A549 (cell line): Measurements from ENCODE around the gene PHF23. TPM values are rescaled to one million over a fixed set of nuclear protein-coding genes. Genes with fewer than 3 reads are reported as not detected.

Experiments used
- ATAC-seq, 2 experiments: fragments of 200-7000 bp in 1 of 2; fragments of >200 bp in 1 of 2; cut with Nextera tagmentation in 1 of 2; cut with Tn5 transposase in 1 of 2; 3 replicates each; pipeline versions ENCODE4 v1.8.0 to v1.9.1; 2018 to 2020; ENCODE audit warnings: mild to moderate bottlenecking in 1 of 2, moderate library complexity in 1 of 2
- CTCF ChIA-PET: fragments of 300-600 bp; sonication (Branson Sonifier 250); formaldehyde crosslinking; extraction: SDS; loops from one replicate; lab custom pipeline; 2021; ENCODE audit warnings: antibody characterized with exemption, inconsistent platforms; lab: Yijun Ruan, JAX
- POLR2A ChIA-PET: fragments of 350-600 bp; formaldehyde crosslinking; extraction: SDS; loops from one replicate; lab custom pipeline; 2021; ENCODE audit warnings: antibody characterized with exemption, inconsistent platforms; lab: Yijun Ruan, JAX
- DNase-seq, 2 experiments: peaks; one replicate each; pipeline versions ENCODE4 v3.0.0 to v3.0.0-alpha.2; 2011 to 2016; ENCODE audit warnings: low read depth in 1 of 2, low spot score in 1 of 2
- FAIRE-seq: peaks from 2 replicates; lab custom pipeline; 2011; peaks lifted over from hg19 to GRCh38; lab: Jason Lieb, UNC
- H3K27ac ChIP-seq, 2 experiments: fragments of >200 bp; sonication (Bioruptor Twin); formaldehyde crosslinking; 3 replicates each; pipeline ENCODE4 v1.5.1; 2016 to 2017
- H3K4me1 ChIP-seq: fragments of >200 bp; sonication (Bioruptor Twin); formaldehyde crosslinking; 3 replicates; pipeline ENCODE4 v1.6.1; 2016
- H3K4me2 ChIP-seq: fragments of >200 bp; sonication (Bioruptor Twin); formaldehyde crosslinking; 3 replicates; pipeline ENCODE4 v1.6.1; 2016
- H3K4me3 ChIP-seq: fragments of >200 bp; sonication (Bioruptor Twin); formaldehyde crosslinking; 3 replicates; pipeline ENCODE4 v1.5.1; 2016
- H3K9me3 ChIP-seq: fragments of >200 bp; sonication (Bioruptor Twin); formaldehyde crosslinking; 3 replicates; pipeline ENCODE4 v1.6.1; 2016
- BHLHE40 ChIP-seq: IDR thresholded peaks from 2 replicates; pipeline ENCODE4 v1.6.1; 2012; ENCODE audit warnings: low read depth, low read length, inconsistent platforms
- CBX8 ChIP-seq: fragments of 200-600 bp; sonication (generic); IDR thresholded peaks from 2 replicates; pipeline ENCODE4 v1.6.1; 2016
- CEBPB ChIP-seq, 2 experiments: fragments of >200 bp in 1 of 2; sonication (Bioruptor Twin) in 1 of 2; formaldehyde crosslinking in 1 of 2; IDR thresholded peaks; 2 replicates each; pipeline ENCODE4 v1.6.1; 2012 to 2016
- CHD2 ChIP-seq: fragments of 150-350 bp; IDR thresholded peaks from 2 replicates; pipeline ENCODE4 v1.6.1; 2014; ENCODE audit warnings: low read length; ENCODE audit not compliant: partially characterized antibody
- CHD4 ChIP-seq: fragments of 200-600 bp; sonication (generic); IDR thresholded peaks from 2 replicates; pipeline ENCODE4 v1.6.1; 2016; ENCODE audit warnings: antibody characterized with exemption, mild to moderate bottlenecking, borderline replicate concordance
- CTCF ChIP-seq: fragments of >200 bp; sonication (Bioruptor Twin); formaldehyde crosslinking; IDR thresholded peaks from 3 replicates; pipeline ENCODE4 v1.5.1; 2016
- EHF ChIP-seq: fragments of 250-450 bp; sonication (Bioruptor Pico); IDR thresholded peaks from 2 replicates; pipeline ENCODE4 v1.5.0; 2020; ENCODE audit warnings: mild to moderate bottlenecking
- EHMT2 ChIP-seq: fragments of 200-600 bp; sonication (generic); IDR thresholded peaks from 2 replicates; pipeline ENCODE4 v1.6.1; 2016; ENCODE audit warnings: antibody characterized with exemption, low read depth, mild to moderate bottlenecking, moderate library complexity
- EP300 ChIP-seq, 2 experiments: fragments of >200 bp; sonication (Bioruptor Twin); formaldehyde crosslinking; IDR thresholded peaks; 2 replicates in 1 of 2; 3 replicates in 1 of 2; pipeline ENCODE4 v1.6.1; 2016 to 2017
- ESRRA ChIP-seq: fragments of 150-350 bp; IDR thresholded peaks from 2 replicates; pipeline ENCODE4 v1.6.1; 2014; ENCODE audit warnings: mild to moderate bottlenecking, low read length, borderline replicate concordance
- GATA3 ChIP-seq: IDR thresholded peaks from 2 replicates; pipeline ENCODE4 v1.6.1; 2012; ENCODE audit warnings: borderline replicate concordance
- HOXA7 ChIP-seq: fragments of 250-450 bp; sonication (Bioruptor Pico); IDR thresholded peaks from 2 replicates; pipeline ENCODE4 v1.5.0; 2020; ENCODE audit warnings: mild to moderate bottlenecking, moderate library complexity
- HOXB13 ChIP-seq: fragments of 250-450 bp; sonication (Bioruptor Pico); IDR thresholded peaks from 2 replicates; pipeline ENCODE4 v1.5.0; 2020; ENCODE audit warnings: low read depth, mild to moderate bottlenecking, moderate library complexity
- JUN ChIP-seq, 2 experiments: fragments of >200 bp; sonication (Bioruptor Twin); formaldehyde crosslinking; IDR thresholded peaks; 2 replicates in 1 of 2; 3 replicates in 1 of 2; pipeline ENCODE4 v1.6.1; 2016 to 2017
- JUNB ChIP-seq: fragments of >200 bp; sonication (Bioruptor Twin); formaldehyde crosslinking; IDR thresholded peaks from 2 replicates; pipeline ENCODE4 v1.6.1; 2016
- KDM5A ChIP-seq: fragments of 200-600 bp; sonication (generic); IDR thresholded peaks from 2 replicates; pipeline ENCODE4 v1.6.1; 2016; ENCODE audit warnings: antibody characterized with exemption, mild to moderate bottlenecking
- MAFK ChIP-seq: fragments of 450-650 bp; IDR thresholded peaks from 2 replicates; pipeline ENCODE4 v1.6.1; 2014; ENCODE audit not compliant: partially characterized antibody
- MAX ChIP-seq: IDR thresholded peaks from 2 replicates; pipeline ENCODE4 v1.6.1; 2012
- NPAS2 ChIP-seq: fragments of 250-450 bp; sonication (Bioruptor Pico); IDR thresholded peaks from 2 replicates; pipeline ENCODE4 v1.8.0; 2022; ENCODE audit warnings: mild to moderate bottlenecking, moderate library complexity, borderline replicate concordance
- POLR2A ChIP-seq: IDR thresholded peaks from 2 replicates; pipeline ENCODE4 v1.6.1; 2012; ENCODE audit warnings: mild to moderate bottlenecking, low read length
- RAD21 ChIP-seq, 2 experiments: fragments of >200 bp in 1 of 2; sonication (Bioruptor Twin) in 1 of 2; formaldehyde crosslinking in 1 of 2; IDR thresholded peaks in 1 of 2; conservative IDR thresholded peaks in 1 of 2; 2 replicates in 1 of 2; 3 replicates in 1 of 2; pipeline ENCODE4 v1.6.1; 2012 to 2018; ENCODE audit warnings: inconsistent platforms in 1 of 2
- RARB ChIP-seq: fragments of 250-450 bp; sonication (Bioruptor Pico); IDR thresholded peaks from 2 replicates; pipeline ENCODE4 v1.8.0; 2021; ENCODE audit warnings: mild to moderate bottlenecking, moderate library complexity
- RCOR1 ChIP-seq: fragments of 150-350 bp; IDR thresholded peaks from 2 replicates; pipeline ENCODE4 v1.6.1; 2014; ENCODE audit warnings: antibody characterized with exemption, low read length, low read depth
- RNF2 ChIP-seq: fragments of 200-600 bp; sonication (generic); IDR thresholded peaks from 2 replicates; pipeline ENCODE4 v1.6.1; 2016; ENCODE audit warnings: low read depth, mild to moderate bottlenecking, antibody characterized with exemption, moderate library complexity, borderline replicate concordance
- SREBF2 ChIP-seq: fragments of 450-650 bp; IDR thresholded peaks from 2 replicates; pipeline ENCODE4 v1.6.1; 2014; ENCODE audit warnings: mild to moderate bottlenecking, moderate library complexity
- TP53 ChIP-seq: fragments of 250-450 bp; sonication (Bioruptor Pico); IDR thresholded peaks from 2 replicates; pipeline ENCODE4 v1.5.0; 2021; ENCODE audit warnings: mild to moderate bottlenecking, moderate library complexity
- ZC3H11A ChIP-seq: fragments of 450-650 bp; IDR thresholded peaks from 2 replicates; pipeline ENCODE4 v1.6.1; 2014; ENCODE audit warnings: antibody characterized with exemption, mild to moderate bottlenecking
- ZNF302 ChIP-seq: fragments of 250-450 bp; sonication (Bioruptor Pico); IDR thresholded peaks from 2 replicates; pipeline ENCODE4 v1.9.0; 2021; ENCODE audit warnings: inconsistent platforms, mild to moderate bottlenecking, moderate library complexity
- ZSCAN20 ChIP-seq: fragments of 250-450 bp; sonication (Bioruptor Pico); IDR thresholded peaks from 2 replicates; pipeline ENCODE4 v1.8.0; 2022; ENCODE audit warnings: mild to moderate bottlenecking, moderate library complexity
- WGBS: methylation state at CpG from one replicate; pipeline ENCODE4 v1.1.6; 2017; ENCODE audit errors: missing lambda C conversion rate; 5-methylcytosine and 5-hydroxymethylcytosine counted together
- polyA plus RNA-seq, 4 experiments: library from polyadenylated mRNA; depleted of rRNA in 3 of 4; stranded (reverse); fragments of >200 nt; fragmentation: RNase III in 1 of 4; extraction: RNeasy Plus Mini Kit Qiagen cat#74134 plus additional on column Dnase treatment in 1 of 4; gene quantifications; 2 replicates in 3 of 4; 3 replicates in 1 of 4; pipeline ENCODE4 v1.2.3, GENCODE V29; 2011 to 2017
- TF ChIP-seq, protein P1 (sequence below): fragments of >200 bp; sonication (Bioruptor Twin); formaldehyde crosslinking; IDR thresholded peaks from 2 replicates; pipeline ENCODE4 v1.6.1; 2016
- TF ChIP-seq, protein P2 (sequence below): fragments of >200 bp; sonication (Bioruptor Twin); formaldehyde crosslinking; IDR thresholded peaks from 3 replicates; pipeline ENCODE4 v1.6.1; 2016
- TF ChIP-seq, protein P3 (sequence below): IDR thresholded peaks from 2 replicates; pipeline ENCODE4 v1.6.1; 2012; ENCODE audit warnings: low read depth, borderline replicate concordance
- TF ChIP-seq, protein P4 (sequence below): fragments of 250-450 bp; sonication (Bioruptor Pico); IDR thresholded peaks from 2 replicates; pipeline ENCODE4 v1.5.0; 2021; ENCODE audit warnings: mild to moderate bottlenecking, moderate library complexity, borderline replicate concordance
- TF ChIP-seq, protein P5 (sequence below): IDR thresholded peaks from 2 replicates; pipeline ENCODE4 v1.6.1; 2012

The PHF23 gene
- polyA plus RNA-seq, 2 of the 4 experiments (the other 2 are of a cell fraction): 52.1 to 80.2 TPM

- FAIRE-seq: peak; percentile 98
- ChIA-PET CTCF (interaction anchor here (1.0 to 17.3 kb wide), 6 partner anchors 12 to 189 kb away, joined by 3 to 169 read pairs (median 7); partner anchors contain the start of genes ACADVL and DLG4), POLR2A (interaction anchor here (0.5 to 6.9 kb wide), 10 partner anchors 8 to 199 kb away, joined by 3 to 63 read pairs (median 3); partner anchors contain the start of genes ACADVL, DLG4, GABARAP and SLC16A13)
- Histone ChIP-seq H3K4me3 (peak within 1 kb of the TSS; percentile 77), H3K9me3 (no peaks in the 10 kb centered on the region), H3K4me1 (peaks cover 44% of the 10 kb centered on the region), H3K27ac (peak within 1 kb of the TSS; percentile 94 to 95), H3K4me2 (peak within 1 kb of the TSS; percentile 92)
- under 1% methylated on average over 35 of the region's 72 CpGs for WGBS
- DNase-seq: peak; percentile 98
- peak; percentile 49 to 75 for ATAC-seq
- peak; percentile 86 for TF ChIP-seq POLR2A
- TF ChIP-seq, protein P1, sequence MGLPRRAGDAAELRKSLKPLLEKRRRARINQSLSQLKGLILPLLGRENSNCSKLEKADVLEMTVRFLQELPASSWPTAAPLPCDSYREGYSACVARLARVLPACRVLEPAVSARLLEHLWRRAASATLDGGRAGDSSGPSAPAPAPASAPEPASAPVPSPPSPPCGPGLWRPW: no peak
- TF ChIP-seq, protein P2, sequence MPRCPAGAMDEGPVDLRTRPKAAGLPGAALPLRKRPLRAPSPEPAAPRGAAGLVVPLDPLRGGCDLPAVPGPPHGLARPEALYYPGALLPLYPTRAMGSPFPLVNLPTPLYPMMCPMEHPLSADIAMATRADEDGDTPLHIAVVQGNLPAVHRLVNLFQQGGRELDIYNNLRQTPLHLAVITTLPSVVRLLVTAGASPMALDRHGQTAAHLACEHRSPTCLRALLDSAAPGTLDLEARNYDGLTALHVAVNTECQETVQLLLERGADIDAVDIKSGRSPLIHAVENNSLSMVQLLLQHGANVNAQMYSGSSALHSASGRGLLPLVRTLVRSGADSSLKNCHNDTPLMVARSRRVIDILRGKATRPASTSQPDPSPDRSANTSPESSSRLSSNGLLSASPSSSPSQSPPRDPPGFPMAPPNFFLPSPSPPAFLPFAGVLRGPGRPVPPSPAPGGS: peak; percentile 96; the same call in 2 of the 3 replicates
- no peak for TF ChIP-seq CEBPB (IDR thresholded peaks at IDR 0.05)
- TF ChIP-seq RNF2: no peak
- no peak for TF ChIP-seq CBX8
- no peak for TF ChIP-seq SREBF2
- TF ChIP-seq, protein P3, sequence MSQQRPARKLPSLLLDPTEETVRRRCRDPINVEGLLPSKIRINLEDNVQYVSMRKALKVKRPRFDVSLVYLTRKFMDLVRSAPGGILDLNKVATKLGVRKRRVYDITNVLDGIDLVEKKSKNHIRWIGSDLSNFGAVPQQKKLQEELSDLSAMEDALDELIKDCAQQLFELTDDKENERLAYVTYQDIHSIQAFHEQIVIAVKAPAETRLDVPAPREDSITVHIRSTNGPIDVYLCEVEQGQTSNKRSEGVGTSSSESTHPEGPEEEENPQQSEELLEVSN: peak; percentile 79; the same call in 1 of the 2 replicates
- no peak for TF ChIP-seq RCOR1
- TF ChIP-seq HOXB13 (CRISPR knock-in tag): peak; percentile 74; the same call in 1 of the 2 replicates
- TF ChIP-seq ZNF302 (CRISPR knock-in tag): no peak
- peak; percentile 86 for TF ChIP-seq BHLHE40
- 0 out of 5 replicates have a peak, but pooled peaks of 1 of the 2 experiments have one; percentile 24 for TF ChIP-seq EP300 (IDR thresholded peaks at IDR 0.05)
- peak; percentile 87 for TF ChIP-seq KDM5A
- no peak for TF ChIP-seq MAFK
- TF ChIP-seq, protein P4, sequence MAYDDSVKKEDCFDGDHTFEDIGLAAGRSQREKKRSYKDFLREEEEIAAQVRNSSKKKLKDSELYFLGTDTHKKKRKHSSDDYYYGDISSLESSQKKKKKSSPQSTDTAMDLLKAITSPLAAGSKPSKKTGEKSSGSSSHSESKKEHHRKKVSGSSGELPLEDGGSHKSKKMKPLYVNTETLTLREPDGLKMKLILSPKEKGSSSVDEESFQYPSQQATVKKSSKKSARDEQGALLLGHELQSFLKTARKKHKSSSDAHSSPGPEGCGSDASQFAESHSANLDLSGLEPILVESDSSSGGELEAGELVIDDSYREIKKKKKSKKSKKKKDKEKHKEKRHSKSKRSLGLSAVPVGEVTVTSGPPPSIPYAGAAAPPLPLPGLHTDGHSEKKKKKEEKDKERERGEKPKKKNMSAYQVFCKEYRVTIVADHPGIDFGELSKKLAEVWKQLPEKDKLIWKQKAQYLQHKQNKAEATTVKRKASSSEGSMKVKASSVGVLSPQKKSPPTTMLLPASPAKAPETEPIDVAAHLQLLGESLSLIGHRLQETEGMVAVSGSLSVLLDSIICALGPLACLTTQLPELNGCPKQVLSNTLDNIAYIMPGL (CRISPR knock-in tag): peak; percentile 87; the same call in 1 of the 2 replicates
- TF ChIP-seq MAX: peak; percentile 97
- TF ChIP-seq JUN (IDR thresholded peaks at IDR 0.05): peak; percentile 94 to 99
- TF ChIP-seq, protein P5, sequence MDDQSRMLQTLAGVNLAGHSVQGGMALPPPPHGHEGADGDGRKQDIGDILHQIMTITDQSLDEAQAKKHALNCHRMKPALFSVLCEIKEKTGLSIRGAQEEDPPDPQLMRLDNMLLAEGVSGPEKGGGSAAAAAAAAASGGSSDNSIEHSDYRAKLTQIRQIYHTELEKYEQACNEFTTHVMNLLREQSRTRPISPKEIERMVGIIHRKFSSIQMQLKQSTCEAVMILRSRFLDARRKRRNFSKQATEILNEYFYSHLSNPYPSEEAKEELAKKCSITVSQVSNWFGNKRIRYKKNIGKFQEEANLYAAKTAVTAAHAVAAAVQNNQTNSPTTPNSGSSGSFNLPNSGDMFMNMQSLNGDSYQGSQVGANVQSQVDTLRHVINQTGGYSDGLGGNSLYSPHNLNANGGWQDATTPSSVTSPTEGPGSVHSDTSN: peak; percentile 98
- TF ChIP-seq CHD2: no peak
- TF ChIP-seq CTCF: no peak
- TF ChIP-seq RARB (CRISPR knock-in tag): no peak
- TF ChIP-seq EHF: peak; percentile 88; the same call in 1 of the 2 replicates
- TF ChIP-seq GATA3: peak; percentile 76
- TF ChIP-seq CHD4: no peak
- 0 out of 5 replicates have a peak, but pooled peaks of 1 of the 2 experiments have one; percentile 13 for TF ChIP-seq RAD21 (conservative IDR thresholded peaks at IDR 0.05 in 1 of 2, IDR thresholded peaks at IDR 0.05 in 1 of 2)
- TF ChIP-seq ZC3H11A: no peak
- peak; percentile 95 for TF ChIP-seq TP53 (CRISPR knock-in tag)
- peak; percentile 88 for TF ChIP-seq ZSCAN20
- TF ChIP-seq ESRRA: no peak
- peak; percentile 80; the same call in 1 of the 2 replicates for TF ChIP-seq HOXA7
- peak; percentile 96 for TF ChIP-seq NPAS2
- no peak for TF ChIP-seq EHMT2
- no peak for TF ChIP-seq JUNB
Observed at GRCh38 chr17:7234083-7234951, 4.9 kb downstream of the PHF23 start, which contains the start of gene DVL2. DVL2 (minus strand) TSS chr17:7234517; CDS start chr17:7234262, 255 bp downstream.
